ENCODE data around the gene LRRIQ4.

Gene LRRIQ4

GRCh38 chr3:169812332-169813235, at the start of gene LRRIQ4, which contains the start of gene LRRC34:
Gene LRRIQ4 (plus strand): TSS chr3:169812870. CDS start chr3:169821922, 9,052 bp downstream.
Gene LRRC34 (minus strand): TSS chr3:169812904. CDS start chr3:169812548, 356 bp downstream.
- DNase-seq (ENCODE audit: low read depth) = peak; percentile 77

GRCh38 chr3:169764312-169764881, 48.3 kb upstream of the LRRIQ4 start:
- peak; percentile 66 for DNase-seq (ENCODE audit: low read depth)

- DNase-seq (ENCODE audit: low read depth) = peak; percentile 93
Measured at GRCh38 chr3:169764882-169765612, 47.6 kb upstream of the LRRIQ4 start, which contains the start of gene TERC. Gene TERC (minus strand): TSS chr3:169765060.

- peak; percentile 79 for DNase-seq (ENCODE audit: low read depth)
Measured at GRCh38 chr3:169769287-169770181, 43.1 kb upstream of the LRRIQ4 start, which contains the start of gene ACTRT3. Gene ACTRT3 (minus strand): TSS chr3:169769561. CDS start chr3:169769520, 41 bp downstream.

- DNase-seq (ENCODE audit: low read depth) = peak; percentile 68
Measured at GRCh38 chr3:169771497-169772304, 41.0 kb upstream of the LRRIQ4 start.

- peak; percentile 77 for DNase-seq (ENCODE audit: low read depth)
Measured at GRCh38 chr3:169772305-169772896, 40.3 kb upstream of the LRRIQ4 start.

- DNase-seq (ENCODE audit: low read depth) = peak; percentile 82
Measured at GRCh38 chr3:169772897-169773816, 39.5 kb upstream of the LRRIQ4 start, which contains the start of gene MYNN. Gene MYNN (plus strand): TSS chr3:169773396. CDS start chr3:169774296, 900 bp downstream.

- DNase-seq (ENCODE audit: low read depth) = no peak
Measured at GRCh38 chr3:169774186-169774585, 38.5 kb upstream of the LRRIQ4 start.

- DNase-seq (ENCODE audit: low read depth) = no peak
Measured at GRCh38 chr3:169777822-169778221, 34.8 kb upstream of the LRRIQ4 start.

GRCh38 chr3:169780742-169781141, 31.9 kb upstream of the LRRIQ4 start:
- DNase-seq (ENCODE audit: low read depth) = no peak

GRCh38 chr3:169781209-169781855, 31.3 kb upstream of the LRRIQ4 start:
- DNase-seq (ENCODE audit: low read depth) = no peak

GRCh38 chr3:169787120-169787519, 25.6 kb upstream of the LRRIQ4 start:
- no peak for DNase-seq (ENCODE audit: low read depth)

- no peak for DNase-seq (ENCODE audit: low read depth)
Measured at GRCh38 chr3:169787791-169788190, 24.9 kb upstream of the LRRIQ4 start.

GRCh38 chr3:169790219-169790618, 22.5 kb upstream of the LRRIQ4 start:
- DNase-seq (ENCODE audit: low read depth) = no peak

- no peak for DNase-seq (ENCODE audit: low read depth)
Measured at GRCh38 chr3:169790687-169791429, 21.8 kb upstream of the LRRIQ4 start.

- DNase-seq (ENCODE audit: low read depth) = no peak
Measured at GRCh38 chr3:169792359-169792758, 20.3 kb upstream of the LRRIQ4 start.

- no peak for DNase-seq (ENCODE audit: low read depth)
Measured at GRCh38 chr3:169804681-169805080, 8.0 kb upstream of the LRRIQ4 start.
